Measurements from ENCODE around the gene NLRC5.

The NLRC5 gene

GRCh38 chr16:57045694-57046381 lies 56.5 kb downstream of the NLRC5 start:
- TF ChIP-seq, protein P1, sequence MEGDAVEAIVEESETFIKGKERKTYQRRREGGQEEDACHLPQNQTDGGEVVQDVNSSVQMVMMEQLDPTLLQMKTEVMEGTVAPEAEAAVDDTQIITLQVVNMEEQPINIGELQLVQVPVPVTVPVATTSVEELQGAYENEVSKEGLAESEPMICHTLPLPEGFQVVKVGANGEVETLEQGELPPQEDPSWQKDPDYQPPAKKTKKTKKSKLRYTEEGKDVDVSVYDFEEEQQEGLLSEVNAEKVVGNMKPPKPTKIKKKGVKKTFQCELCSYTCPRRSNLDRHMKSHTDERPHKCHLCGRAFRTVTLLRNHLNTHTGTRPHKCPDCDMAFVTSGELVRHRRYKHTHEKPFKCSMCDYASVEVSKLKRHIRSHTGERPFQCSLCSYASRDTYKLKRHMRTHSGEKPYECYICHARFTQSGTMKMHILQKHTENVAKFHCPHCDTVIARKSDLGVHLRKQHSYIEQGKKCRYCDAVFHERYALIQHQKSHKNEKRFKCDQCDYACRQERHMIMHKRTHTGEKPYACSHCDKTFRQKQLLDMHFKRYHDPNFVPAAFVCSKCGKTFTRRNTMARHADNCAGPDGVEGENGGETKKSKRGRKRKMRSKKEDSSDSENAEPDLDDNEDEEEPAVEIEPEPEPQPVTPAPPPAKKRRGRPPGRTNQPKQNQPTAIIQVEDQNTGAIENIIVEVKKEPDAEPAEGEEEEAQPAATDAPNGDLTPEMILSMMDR (IDR thresholded peaks at IDR 0.05; ENCODE audit: control insufficient read depth, extremely low read depth, insufficient read depth) = peak; percentile 45
- H3K4me3 ChIP-seq (ENCODE audit: low read depth, low read length) = no peak overlapping the region
- DNase-seq (ENCODE audit: low read depth) = no peak

GRCh38 chr16:57048095-57048494 lies 58.7 kb downstream of the NLRC5 start:
- no peak overlapping the region for H3K4me3 ChIP-seq (ENCODE audit: low read depth, low read length)
- TF ChIP-seq, protein P1 (IDR thresholded peaks at IDR 0.05; ENCODE audit: control insufficient read depth, extremely low read depth, insufficient read depth) = no peak
- DNase-seq (ENCODE audit: low read depth) = no peak

GRCh38 chr16:57049678-57050077 lies 60.3 kb downstream of the NLRC5 start:
- TF ChIP-seq, protein P1 (IDR thresholded peaks at IDR 0.05; ENCODE audit: control insufficient read depth, extremely low read depth, insufficient read depth) = no peak
- no peak overlapping the region for H3K4me3 ChIP-seq (ENCODE audit: low read depth, low read length)
- DNase-seq (ENCODE audit: low read depth) = no peak

- TF ChIP-seq, protein P1 (IDR thresholded peaks at IDR 0.05; ENCODE audit: control insufficient read depth, extremely low read depth, insufficient read depth) = no peak
- H3K4me3 ChIP-seq (ENCODE audit: low read depth, low read length) = no peak overlapping the region
- DNase-seq (ENCODE audit: low read depth) = no peak
Measured at GRCh38 chr16:57051696-57052228, 62.4 kb downstream of the NLRC5 start.

DNA sequence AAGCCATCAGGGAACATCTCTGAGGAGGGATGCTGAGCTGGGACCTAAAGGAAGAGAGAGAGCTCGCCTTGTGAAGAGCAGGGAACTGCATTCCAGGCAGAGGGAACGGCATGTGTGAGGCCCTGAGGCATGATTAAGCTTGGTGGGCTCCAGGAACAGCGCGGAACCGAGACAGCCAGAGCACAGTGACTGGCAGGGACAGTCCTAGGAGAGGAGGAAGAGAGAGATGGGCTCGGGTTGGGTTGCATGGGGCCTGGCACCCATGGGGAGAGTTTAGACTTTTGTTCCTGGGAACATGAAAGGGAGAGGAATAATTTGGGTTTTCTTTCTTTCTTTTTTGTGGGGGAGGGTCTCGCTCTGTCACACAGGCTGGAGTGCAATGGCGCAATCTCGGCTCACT lies 63.8 kb downstream of the NLRC5 start:
- TF ChIP-seq, protein P1 (IDR thresholded peaks at IDR 0.05; ENCODE audit: control insufficient read depth, extremely low read depth, insufficient read depth) = no peak
- no peak for DNase-seq (ENCODE audit: low read depth)
- H3K4me3 ChIP-seq (ENCODE audit: low read depth, low read length) = no peak overlapping the region

DNA sequence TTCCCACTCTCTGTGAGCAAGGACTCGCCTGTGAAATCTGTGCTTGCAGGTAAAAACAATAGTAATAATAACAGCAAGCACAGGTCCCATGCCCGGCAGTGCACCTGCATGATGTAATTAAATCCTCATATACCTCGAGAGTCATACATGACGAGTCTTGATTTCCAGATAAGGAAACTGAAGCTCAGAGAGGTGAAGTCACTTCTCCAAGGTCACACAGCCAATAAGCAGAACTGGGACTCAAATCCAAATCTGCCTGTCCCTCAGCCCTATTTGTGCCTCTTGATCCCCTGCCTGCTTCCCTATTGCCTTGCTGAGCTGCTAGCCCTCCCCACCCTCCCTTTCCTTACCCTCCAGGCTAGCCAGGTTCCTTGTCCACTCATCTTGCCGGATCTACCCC lies 65.0 kb downstream of the NLRC5 start:
- no peak for DNase-seq (ENCODE audit: low read depth)
- TF ChIP-seq, protein P1 (IDR thresholded peaks at IDR 0.05; ENCODE audit: control insufficient read depth, extremely low read depth, insufficient read depth) = no peak

GRCh38 chr16:57054771-57055170 lies 65.4 kb downstream of the NLRC5 start:
- DNase-seq (ENCODE audit: low read depth) = no peak
- no peak overlapping the region for H3K4me3 ChIP-seq (ENCODE audit: low read depth, low read length)
- TF ChIP-seq, protein P1 (IDR thresholded peaks at IDR 0.05; ENCODE audit: control insufficient read depth, extremely low read depth, insufficient read depth) = no peak

More for the DNA sequence above, 65.0 kb downstream of the NLRC5 start:
- H3K4me3 ChIP-seq (ENCODE audit: low read depth, low read length) = no peak overlapping the region
